Measurements from ENCODE around the gene PCDHGB2. TPM values are rescaled to one million over a fixed set of nuclear protein-coding genes. Genes with fewer than 3 reads are reported as not detected.
"Not testable (repeated sequence)": the region's sequence is repeated elsewhere in the genome, so short reads cannot be mapped to it uniquely, and the experiment has no call there.

PCDHGB2 gene
- total RNA-seq, 1 experiment from 2014 or later, result 1.4 TPM

GRCh38 chr5:141373673-141374317, 14.0 kb downstream of the PCDHGB2 start, which contains the start of gene PCDHGA6:
PCDHGA6 (plus strand) TSS chr5:141373891; CDS start chr5:141374084, 193 bp downstream.
- Histone ChIP-seq H3K9me3 (ENCODE audit: low read length) (no peaks in the 10 kb centered on the region), H3K4me1 (ENCODE audit: insufficient read depth, low read length) (no peaks in the 10 kb centered on the region), H3F3A (ENCODE audit: low read length, unreplicated experiment) (no peaks in the 10 kb centered on the region), H3K79me2 (ENCODE audit: low read length) (no peaks in the 10 kb centered on the region), H3K36me3 (ENCODE audit: low read depth, low read length) (no peaks in the 10 kb centered on the region), H4K20me1 (ENCODE audit: low read length) (no peaks in the 10 kb centered on the region), H3K9me2 (replicated peaks; ENCODE audit: low read length) (no peaks in the 10 kb centered on the region), H3K9ac (ENCODE audit: low read length) (no peak within 1 kb of the TSS), H3K4me3 (ENCODE audit: low read length) (no peak within 1 kb of the TSS), H3K4me2 (ENCODE audit: low read length) (no peak within 1 kb of the TSS), H3K27ac (ENCODE audit: low read length) (no peak within 1 kb of the TSS), H2AFZ (ENCODE audit: low read length) (no peak within 1 kb of the TSS), H3K27me3 (ENCODE audit: low read length) (no peaks in the 10 kb centered on the region)
- ATAC-seq (no peak), DNase-seq (no peak)
- BruUV-seq (replicated peaks), result no TSS peak
- ChIA-PET POLR2A (ENCODE audit: unreplicated experiment) (no interaction called here), CTCF (no interaction called here)
- intact Hi-C loops (cut with micrococcal nuclease), result no loop called here
- no peak for TF ChIP-seq CTCF (conservative IDR thresholded peaks at IDR 0.05; ENCODE audit: low read depth, low read length)
- TF ChIP-seq EZH2phosphoT487 (IDR thresholded peaks at IDR 0.05; ENCODE audit: borderline replicate concordance, low read length), result no peak

GRCh38 chr5:141374627-141375026, 14.8 kb downstream of the PCDHGB2 start:
- Histone ChIP-seq H3K9me2 (replicated peaks; ENCODE audit: low read length) (no peaks in the 10 kb centered on the region), H3K79me2 (ENCODE audit: low read length) (no peaks in the 10 kb centered on the region), H3K27me3 (ENCODE audit: low read length) (no peaks in the 10 kb centered on the region), H3K9ac (ENCODE audit: low read length) (no peak overlapping the region), H3K9me3 (ENCODE audit: low read length) (0 out of 2 replicates have a peak, but pooled peaks cover 3% of the 10 kb centered on the region), H3K4me1 (ENCODE audit: insufficient read depth, low read length) (no peaks in the 10 kb centered on the region), H2AFZ (ENCODE audit: low read length) (no peak overlapping the region), H4K20me1 (ENCODE audit: low read length) (no peaks in the 10 kb centered on the region), H3K4me2 (ENCODE audit: low read length) (no peak overlapping the region), H3K4me3 (ENCODE audit: low read length) (no peak overlapping the region), H3K27ac (ENCODE audit: low read length) (no peak overlapping the region), H3K36me3 (ENCODE audit: low read depth, low read length) (no peaks in the 10 kb centered on the region), H3F3A (ENCODE audit: low read length, unreplicated experiment) (no peaks in the 10 kb centered on the region)
- ChIA-PET POLR2A (ENCODE audit: unreplicated experiment) (no interaction called here), CTCF (no interaction called here)
- no peak for ATAC-seq
- no TSS peak for BruUV-seq (replicated peaks)
- intact Hi-C loops (cut with micrococcal nuclease), result no loop called here
- no peak for TF ChIP-seq CTCF (conservative IDR thresholded peaks at IDR 0.05; ENCODE audit: low read depth, low read length)
- TF ChIP-seq EZH2phosphoT487 (IDR thresholded peaks at IDR 0.05; ENCODE audit: borderline replicate concordance, low read length), result no peak
- no peak for TF ChIP-seq EZH2 (IDR thresholded peaks at IDR 0.05; ENCODE audit: low read length, unreplicated experiment)
- DNase-seq, result no peak

- H4K20me1 ChIP-seq (ENCODE audit: low read length); H3K9me3 ChIP-seq (ENCODE audit: low read length); H3K4me3 ChIP-seq (ENCODE audit: low read length); H3F3A ChIP-seq (ENCODE audit: low read length, unreplicated experiment); CTCF ChIA-PET; H3K9ac ChIP-seq (ENCODE audit: low read length); DNase-seq; H3K36me3 ChIP-seq (ENCODE audit: low read depth, low read length); H3K9me2 ChIP-seq (replicated peaks; ENCODE audit: low read length); H3K27me3 ChIP-seq (ENCODE audit: low read length); intact Hi-C loops (cut with micrococcal nuclease); BruUV-seq (replicated peaks); H2AFZ ChIP-seq (ENCODE audit: low read length); H3K27ac ChIP-seq (ENCODE audit: low read length); POLR2A ChIA-PET (ENCODE audit: unreplicated experiment); H3K4me1 ChIP-seq (ENCODE audit: insufficient read depth, low read length); H3K79me2 ChIP-seq (ENCODE audit: low read length); H3K4me2 ChIP-seq (ENCODE audit: low read length); ATAC-seq: not testable (repeated sequence)
Observed at GRCh38 chr5:141375444-141376155, 15.8 kb downstream of the PCDHGB2 start.
